HG03060 (cell line): ENCODE results near the gene RPS6KA4.

Experiments used
- ATAC-seq: cut with Tn5 transposase; IDR thresholded peaks from one replicate; pipeline ENCODE4 v1.9.1; 2021; ENCODE audit warnings: low read depth, moderate number of reproducible peaks; ENCODE audit not compliant: unreplicated experiment

Gene RPS6KA4

GRCh38 chr11:64344787-64345186 is 14.2 kb upstream of the RPS6KA4 start:
- no peak for ATAC-seq

DNA sequence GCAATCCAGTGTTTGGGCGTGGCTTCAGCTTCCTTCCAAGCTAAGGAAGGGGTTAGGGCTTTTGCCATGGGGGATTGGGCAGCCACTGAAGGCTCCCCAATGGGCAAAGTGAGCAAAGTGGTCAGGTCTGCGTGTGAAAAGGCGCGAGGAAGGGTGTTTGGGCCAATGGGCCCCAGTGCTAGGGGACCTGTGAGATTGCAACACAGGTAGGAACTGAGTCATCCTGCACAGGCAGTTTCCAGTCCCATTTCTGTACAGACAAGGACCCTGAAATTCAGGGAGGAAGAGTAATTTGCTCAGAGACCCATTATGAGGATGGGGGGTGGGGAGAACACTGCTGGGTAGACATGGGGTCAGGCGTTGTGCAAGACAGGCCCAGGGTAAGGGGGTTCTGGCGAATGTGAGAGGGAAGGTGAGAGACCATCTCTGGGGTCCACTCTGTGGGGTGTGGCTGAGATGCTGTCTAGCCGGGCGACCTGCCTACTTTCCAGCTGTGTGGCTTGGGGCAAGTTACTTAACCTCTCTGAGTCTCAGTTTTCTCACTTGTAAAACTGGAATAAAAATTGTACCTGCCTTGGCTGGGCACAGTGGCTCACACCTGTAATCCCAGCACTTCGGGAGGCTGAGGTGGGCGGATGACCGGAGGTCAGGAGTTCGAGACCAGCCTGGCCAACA is 11.6 kb upstream of the RPS6KA4 start:
- no peak for ATAC-seq

GRCh38 chr11:64348383-64349024 is 10.5 kb upstream of the RPS6KA4 start:
- ATAC-seq, result no peak

GRCh38 chr11:64349025-64349387 is 10.0 kb upstream of the RPS6KA4 start:
- no peak for ATAC-seq

DNA sequence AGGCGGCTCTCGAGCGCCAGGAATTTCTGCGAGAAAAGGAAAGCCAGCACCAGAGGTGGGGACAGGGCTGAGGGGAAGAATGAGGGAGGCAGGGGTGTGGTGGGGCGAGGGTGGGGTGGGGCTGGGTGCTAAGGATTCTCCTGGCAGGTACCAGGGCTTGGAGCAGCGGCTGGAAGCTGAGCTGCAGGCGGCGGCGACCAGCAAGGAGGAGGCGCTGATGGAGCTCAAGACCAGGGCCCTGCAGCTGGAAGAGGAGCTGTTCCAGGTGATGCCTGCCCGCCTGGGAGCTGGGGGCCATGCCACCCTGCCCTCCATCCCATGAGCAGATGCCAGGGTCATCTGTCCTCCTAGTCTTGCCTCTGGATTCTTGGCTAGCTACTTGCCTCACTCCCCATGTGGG is 9.6 kb upstream of the RPS6KA4 start:
- ATAC-seq, result no peak

DNA sequence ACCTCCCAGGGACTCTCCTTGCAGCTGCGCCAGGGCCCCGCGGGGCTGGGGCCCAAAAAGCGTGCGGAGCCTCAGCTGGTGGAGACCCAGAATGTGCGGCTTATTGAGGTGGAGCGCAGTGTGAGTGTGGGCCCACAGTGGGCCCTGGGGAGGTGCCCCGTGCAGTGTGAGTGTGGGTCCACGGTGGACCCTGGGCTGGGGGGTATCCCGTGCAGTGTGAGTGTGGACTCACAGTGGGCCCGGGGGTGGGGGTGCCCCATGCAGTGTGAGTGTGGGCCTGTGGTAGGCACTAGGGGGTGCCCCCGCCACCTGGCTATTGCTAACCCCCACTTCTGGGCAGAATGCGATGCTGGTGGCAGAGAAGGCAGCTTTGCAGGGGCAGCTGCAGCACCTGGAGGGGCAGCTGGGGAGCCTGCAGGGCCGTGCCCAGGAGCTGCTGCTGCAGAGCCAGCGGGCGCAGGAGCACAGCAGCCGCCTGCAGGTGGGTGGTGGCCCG is 7.8 kb upstream of the RPS6KA4 start:
- ATAC-seq, result no peak

DNA sequence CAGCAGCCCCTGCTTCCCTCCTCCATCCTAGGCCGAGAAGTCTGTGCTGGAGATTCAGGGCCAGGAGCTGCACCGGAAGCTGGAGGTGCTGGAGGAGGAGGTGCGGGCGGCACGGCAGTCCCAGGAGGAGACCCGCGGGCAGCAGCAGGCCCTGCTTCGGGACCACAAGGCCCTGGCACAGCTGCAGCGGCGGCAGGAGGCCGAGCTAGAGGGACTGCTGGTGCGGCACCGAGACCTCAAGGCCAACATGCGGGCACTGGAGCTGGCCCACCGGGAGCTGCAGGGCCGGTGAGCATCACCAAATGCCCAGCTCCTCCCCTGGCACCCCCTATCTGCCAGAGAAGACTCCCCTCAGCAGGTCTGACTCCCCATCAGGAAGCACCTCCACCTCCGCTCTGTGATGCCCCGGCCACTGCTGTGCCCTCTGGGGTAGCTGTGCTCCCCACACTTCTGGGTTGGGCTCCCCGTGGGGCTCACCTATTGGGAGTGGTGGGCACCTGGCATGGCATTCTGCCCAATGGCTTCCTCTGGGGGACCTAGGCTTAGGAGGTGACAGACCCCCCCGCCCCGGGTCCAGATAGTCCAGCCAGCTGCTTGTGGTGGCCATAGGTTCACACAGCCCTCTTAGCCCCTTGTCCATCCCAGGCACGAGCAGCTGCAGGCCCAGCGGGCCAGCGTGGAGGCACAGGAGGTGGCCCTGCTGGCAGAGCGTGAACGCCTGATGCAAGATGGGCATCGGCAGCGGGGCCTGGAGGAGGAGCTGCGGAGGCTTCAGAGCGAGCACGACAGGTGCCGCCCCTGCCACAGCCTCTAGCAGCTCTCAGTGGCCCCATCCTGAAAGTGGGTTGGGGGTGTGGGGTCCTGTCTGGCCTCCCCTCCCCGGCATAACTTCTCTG is 6.6 kb upstream of the RPS6KA4 start:
- ATAC-seq, result no peak

- ATAC-seq, result no peak
Observed at GRCh38 chr11:64352995-64353714, 5.8 kb upstream of the RPS6KA4 start.

GRCh38 chr11:64353715-64354506 is 5.1 kb upstream of the RPS6KA4 start:
- ATAC-seq, result no peak

DNA sequence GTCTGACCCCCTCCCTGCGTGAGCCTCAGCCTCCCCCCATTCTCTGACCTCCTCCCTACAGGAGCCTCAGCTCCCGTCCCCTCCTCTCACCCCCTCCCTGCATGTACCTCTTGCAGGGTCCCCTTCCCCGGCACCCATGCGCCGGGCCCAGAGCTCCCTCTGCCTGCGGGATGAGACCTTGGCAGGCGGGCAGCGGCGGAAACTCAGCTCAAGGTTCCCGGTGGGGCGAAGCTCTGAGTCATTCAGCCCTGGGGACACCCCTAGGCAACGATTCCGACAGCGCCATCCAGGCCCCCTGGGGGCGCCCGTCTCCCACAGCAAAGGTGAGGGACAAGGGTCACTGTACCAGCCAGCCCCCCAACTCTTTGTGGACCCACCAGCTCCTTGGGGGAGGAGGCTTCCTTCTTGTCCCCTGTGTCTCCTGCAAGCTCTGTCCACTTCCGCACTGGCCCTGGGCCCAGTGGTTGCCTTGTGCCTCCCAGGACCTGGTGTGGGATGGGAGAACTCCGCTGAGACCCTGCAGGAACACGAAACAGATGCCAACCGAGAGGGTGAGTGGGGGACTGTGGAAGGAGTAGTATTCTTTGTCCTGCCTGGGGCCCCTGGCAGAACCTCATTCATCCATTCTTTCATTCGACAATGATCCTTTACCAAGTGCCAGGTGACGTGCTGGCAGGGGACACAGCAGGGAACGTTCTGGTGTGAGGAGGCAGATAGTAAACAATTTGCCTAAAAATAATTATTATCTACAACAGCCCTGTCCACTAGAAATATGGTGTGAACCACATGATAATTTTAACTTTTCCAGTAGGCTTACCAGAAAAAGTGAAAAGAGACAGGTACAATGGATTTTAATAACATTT is 3.7 kb upstream of the RPS6KA4 start:
- no peak for ATAC-seq

DNA sequence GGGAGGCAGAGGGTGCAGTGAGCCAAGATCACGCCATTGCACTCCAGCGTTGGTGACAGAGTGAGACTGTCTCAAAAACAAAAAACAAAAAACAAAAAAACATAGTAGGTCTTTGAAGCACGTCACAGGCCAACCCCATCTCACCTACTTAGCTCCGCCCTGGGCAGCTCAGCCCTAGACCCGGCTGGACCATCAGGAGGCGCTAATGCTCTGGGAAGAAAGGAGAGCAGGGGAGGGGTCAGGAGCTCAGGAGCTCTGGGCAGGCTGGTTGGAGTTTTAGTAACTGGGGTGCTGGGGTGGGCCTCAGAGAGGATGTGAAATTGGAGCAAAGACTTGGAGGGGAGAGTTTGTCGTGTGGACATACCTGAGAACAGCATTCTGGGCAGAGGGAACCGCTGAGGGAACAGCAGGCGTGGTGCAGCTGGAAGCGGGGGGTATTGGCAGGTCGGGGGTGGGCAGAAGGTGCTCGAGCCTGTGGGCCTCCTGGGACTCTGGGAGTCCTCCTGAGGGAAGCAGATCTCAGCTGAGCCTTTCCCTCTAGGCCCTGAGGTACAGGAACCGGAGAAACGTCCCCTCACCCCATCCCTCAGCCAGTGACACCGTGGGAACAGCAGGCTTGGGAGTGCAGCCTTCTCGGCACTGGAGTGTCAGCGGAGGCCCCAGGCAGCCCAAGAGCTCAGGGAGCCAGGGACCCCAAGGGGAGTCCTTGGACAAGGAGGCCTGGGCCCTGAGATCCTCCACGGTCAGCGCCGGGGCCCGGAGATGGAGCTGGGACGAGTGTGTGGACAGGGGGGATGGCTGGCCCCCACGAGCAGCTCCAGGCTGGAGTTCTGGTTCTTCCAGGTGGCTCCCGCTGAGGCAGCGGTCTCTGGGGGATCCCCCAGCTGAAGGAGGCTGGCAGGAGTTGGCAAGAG is 2.2 kb upstream of the RPS6KA4 start:
- no peak for ATAC-seq

DNA sequence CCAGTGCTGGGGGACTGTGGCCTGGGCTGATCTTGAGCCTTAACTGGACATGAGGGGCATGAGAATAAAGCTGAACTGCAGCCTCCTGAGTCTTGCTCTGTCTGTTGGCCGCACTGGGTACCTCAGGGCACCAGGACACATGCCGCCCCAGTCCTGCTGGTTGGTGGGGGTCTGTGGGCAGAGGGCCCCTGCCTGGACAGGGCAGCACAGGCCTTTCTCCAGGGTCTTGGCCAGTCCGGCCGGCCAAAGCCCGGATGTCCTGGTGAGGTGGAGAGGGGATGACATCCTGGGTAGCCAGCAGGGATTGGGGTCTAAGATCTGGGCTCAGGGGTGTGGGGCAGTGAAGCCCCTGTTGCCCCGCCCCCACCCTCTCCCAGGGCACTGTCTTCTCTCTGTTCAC is 1.5 kb upstream of the RPS6KA4 start:
- ATAC-seq, result no peak

- no peak for ATAC-seq
Observed at GRCh38 chr11:64357904-64358535, 942 bp upstream of the RPS6KA4 start.

DNA sequence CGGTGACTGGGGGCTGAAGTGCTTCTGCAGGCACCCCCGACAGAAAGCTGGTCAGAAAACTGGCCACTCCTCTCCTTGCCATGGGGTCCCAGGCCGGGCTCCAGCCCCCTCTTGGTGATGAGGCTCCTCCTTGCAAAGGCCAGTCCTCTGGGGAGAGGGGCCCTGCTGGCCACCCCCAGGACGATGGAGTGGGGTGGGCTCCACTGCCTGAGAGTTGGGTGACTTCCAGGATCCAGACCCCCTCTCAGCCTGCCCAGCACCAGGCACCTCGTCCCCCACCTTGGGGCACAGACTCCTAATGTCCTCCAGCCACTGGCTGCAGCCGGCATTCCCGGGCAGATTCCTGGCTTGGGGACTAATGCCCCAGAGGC is 441 bp upstream of the RPS6KA4 start:
- no peak for ATAC-seq

DNA sequence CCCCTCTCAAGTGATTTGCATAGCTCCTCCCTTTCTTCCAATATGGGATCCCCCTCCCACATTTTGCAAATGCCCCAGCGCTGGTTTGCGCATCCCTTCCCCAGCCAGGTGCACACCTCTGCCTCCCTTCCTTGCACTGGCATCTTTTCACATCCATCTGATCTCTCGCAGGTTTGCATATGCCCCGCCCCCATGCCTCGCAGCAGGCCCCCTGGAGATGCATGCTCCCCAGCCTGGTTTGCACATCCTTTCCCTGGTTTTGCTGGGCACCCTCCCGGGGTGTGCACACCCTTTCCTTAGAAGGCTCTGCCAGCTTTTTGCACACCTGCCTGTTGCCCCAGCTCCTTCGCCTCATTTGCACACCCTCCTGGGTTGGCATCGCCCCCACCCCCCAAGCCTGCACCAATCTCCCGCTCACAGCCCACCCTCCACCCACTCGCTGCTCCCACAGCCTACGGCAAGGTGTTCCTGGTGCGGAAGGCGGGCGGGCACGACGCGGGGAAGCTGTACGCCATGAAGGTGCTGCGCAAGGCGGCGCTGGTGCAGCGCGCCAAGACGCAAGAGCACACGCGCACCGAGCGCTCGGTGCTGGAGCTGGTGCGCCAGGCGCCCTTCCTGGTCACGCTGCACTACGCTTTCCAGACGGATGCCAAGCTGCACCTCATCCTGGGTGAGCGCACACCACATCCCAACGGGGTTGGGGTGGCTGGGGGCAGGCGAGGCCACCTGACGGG is 917 bp downstream of the RPS6KA4 start:
- no peak for ATAC-seq

GRCh38 chr11:64360448-64360921 is 1.5 kb downstream of the RPS6KA4 start:
- no peak for ATAC-seq

- no peak for ATAC-seq
Observed at GRCh38 chr11:64361659-64362058, 2.7 kb downstream of the RPS6KA4 start.
